Measurements from ENCODE around the gene FFAR3. TPM values are rescaled to one million over a fixed set of nuclear protein-coding genes. Genes with fewer than 3 reads are reported as not detected.
A peak's percentile ranks its signal among the peaks of the same experiment; 100 is the strongest.

FFAR3 gene
- total RNA-seq, 1 experiment from 2014 or later: not detected

GRCh38 chr19:35404879-35405622 lies 46.8 kb downstream of the FFAR3 start:
- H3K4me3 ChIP-seq (ENCODE audit: low read length): no peak overlapping the region
- no TSS peak for BruUV-seq (replicated peaks)
- no peaks in the 10 kb centered on the region for H3K79me2 ChIP-seq (ENCODE audit: low read length)
- POLR2A ChIA-PET (ENCODE audit: unreplicated experiment): no interaction called here
- H3K36me3 ChIP-seq (ENCODE audit: low read depth, low read length): no peaks in the 10 kb centered on the region
- peaks cover 15% of the 10 kb centered on the region; the same call in 1 of the 2 replicates for H3K27me3 ChIP-seq (ENCODE audit: low read length)
- no peaks in the 10 kb centered on the region for H3K9me3 ChIP-seq (ENCODE audit: low read length)
- DNase-seq (peak; percentile 36), ATAC-seq (no peak)
- no peaks in the 10 kb centered on the region for H3K9me2 ChIP-seq (replicated peaks; ENCODE audit: low read length)
- no peaks in the 10 kb centered on the region for H4K20me1 ChIP-seq (ENCODE audit: low read length)
- no peak for TF ChIP-seq EZH2phosphoT487 (IDR thresholded peaks at IDR 0.05; ENCODE audit: borderline replicate concordance, low read length)
- TF ChIP-seq, protein P1, sequence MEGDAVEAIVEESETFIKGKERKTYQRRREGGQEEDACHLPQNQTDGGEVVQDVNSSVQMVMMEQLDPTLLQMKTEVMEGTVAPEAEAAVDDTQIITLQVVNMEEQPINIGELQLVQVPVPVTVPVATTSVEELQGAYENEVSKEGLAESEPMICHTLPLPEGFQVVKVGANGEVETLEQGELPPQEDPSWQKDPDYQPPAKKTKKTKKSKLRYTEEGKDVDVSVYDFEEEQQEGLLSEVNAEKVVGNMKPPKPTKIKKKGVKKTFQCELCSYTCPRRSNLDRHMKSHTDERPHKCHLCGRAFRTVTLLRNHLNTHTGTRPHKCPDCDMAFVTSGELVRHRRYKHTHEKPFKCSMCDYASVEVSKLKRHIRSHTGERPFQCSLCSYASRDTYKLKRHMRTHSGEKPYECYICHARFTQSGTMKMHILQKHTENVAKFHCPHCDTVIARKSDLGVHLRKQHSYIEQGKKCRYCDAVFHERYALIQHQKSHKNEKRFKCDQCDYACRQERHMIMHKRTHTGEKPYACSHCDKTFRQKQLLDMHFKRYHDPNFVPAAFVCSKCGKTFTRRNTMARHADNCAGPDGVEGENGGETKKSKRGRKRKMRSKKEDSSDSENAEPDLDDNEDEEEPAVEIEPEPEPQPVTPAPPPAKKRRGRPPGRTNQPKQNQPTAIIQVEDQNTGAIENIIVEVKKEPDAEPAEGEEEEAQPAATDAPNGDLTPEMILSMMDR (conservative IDR thresholded peaks at IDR 0.05; ENCODE audit: low read depth, low read length): no peak
- TF ChIP-seq EZH2 (IDR thresholded peaks at IDR 0.05; ENCODE audit: low read length, unreplicated experiment): no peak
- H3K9ac ChIP-seq (ENCODE audit: low read length): no peak overlapping the region
- intact Hi-C loops (cut with micrococcal nuclease): no loop called here
- no peaks in the 10 kb centered on the region for H3K4me1 ChIP-seq (ENCODE audit: insufficient read depth, low read length)
- H3F3A ChIP-seq (ENCODE audit: low read length, unreplicated experiment): no peaks in the 10 kb centered on the region
- CTCF ChIA-PET: no interaction called here
- no peak overlapping the region for H3K4me2 ChIP-seq (ENCODE audit: low read length)
- H3K27ac ChIP-seq (ENCODE audit: low read length): no peak overlapping the region
- H2AFZ ChIP-seq (ENCODE audit: low read length): no peak overlapping the region

- ChIA-PET CTCF (no interaction called here), POLR2A (ENCODE audit: unreplicated experiment) (no interaction called here)
- Histone ChIP-seq H3K79me2 (ENCODE audit: low read length) (no peaks in the 10 kb centered on the region), H3K9me3 (ENCODE audit: low read length) (no peaks in the 10 kb centered on the region), H3K4me1 (ENCODE audit: insufficient read depth, low read length) (no peaks in the 10 kb centered on the region), H3K36me3 (ENCODE audit: low read depth, low read length) (no peaks in the 10 kb centered on the region), H4K20me1 (ENCODE audit: low read length) (no peaks in the 10 kb centered on the region), H3K27me3 (ENCODE audit: low read length) (peaks cover 23% of the 10 kb centered on the region), H2AFZ (ENCODE audit: low read length) (no peak overlapping the region), H3K27ac (ENCODE audit: low read length) (no peak overlapping the region), H3K4me2 (ENCODE audit: low read length) (no peak overlapping the region), H3K9ac (ENCODE audit: low read length) (no peak overlapping the region), H3F3A (ENCODE audit: low read length, unreplicated experiment) (no peaks in the 10 kb centered on the region), H3K9me2 (replicated peaks; ENCODE audit: low read length) (no peaks in the 10 kb centered on the region), H3K4me3 (ENCODE audit: low read length) (no peak overlapping the region)
- no TSS peak for BruUV-seq (replicated peaks)
- no peak for DNase-seq
- ATAC-seq: no peak
- intact Hi-C loops (cut with micrococcal nuclease): no loop called here
- TF ChIP-seq EZH2phosphoT487 (IDR thresholded peaks at IDR 0.05; ENCODE audit: borderline replicate concordance, low read length) (no peak), EZH2 (IDR thresholded peaks at IDR 0.05; ENCODE audit: low read length, unreplicated experiment) (no peak)
- TF ChIP-seq, protein P1 (conservative IDR thresholded peaks at IDR 0.05; ENCODE audit: low read depth, low read length): no peak
Measured at GRCh38 chr19:35407619-35408018, 49.4 kb downstream of the FFAR3 start.
